PFSK-1 (cell line): ENCODE data around the gene PHLPP1.

Source experiments
- FOXP2 ChIP-seq: optimal IDR thresholded peaks from 2 replicates; pipeline ENCODE3; 2011; ENCODE audit warnings: borderline replicate concordance, control low read depth, inconsistent platforms; ENCODE audit not compliant: insufficient read depth; ENCODE audit errors: extremely low read length, extremely low read depth
- REST ChIP-seq, 2 experiments: IDR thresholded peaks; 2 replicates each; pipeline versions ENCODE4 v1.6.1 to v1.8.0; 2011 to 2012; ENCODE audit warnings: low read depth in 2 of 2, low read length in 2 of 2, control low read depth in 1 of 2, inconsistent platforms in 1 of 2, mild to moderate bottlenecking in 1 of 2, moderate library complexity in 1 of 2; ENCODE audit not compliant: insufficient read depth in 1 of 2
- TAF1 ChIP-seq: IDR thresholded peaks from 2 replicates; pipeline ENCODE4 v1.6.1; 2012; ENCODE audit warnings: low read length, control low read depth, borderline replicate concordance; ENCODE audit not compliant: insufficient read depth

- no peak for TF ChIP-seq TAF1
- no peak for TF ChIP-seq REST (IDR thresholded peaks at IDR 0.05; ENCODE audit: insufficient read depth in 1 of 2, low read depth in 2 of 2, low read length in 2 of 2)
- TF ChIP-seq FOXP2: no peak
These were observed 29.0 kb downstream of the PHLPP1 start for GRCh38 chr18:62744076-62744968.
